Measurements from ENCODE around the gene RPL29.

GRCh38 chr3:51955893-51956770 lies 39.6 kb downstream of the RPL29 start:
- TF ChIP-seq, protein P1, sequence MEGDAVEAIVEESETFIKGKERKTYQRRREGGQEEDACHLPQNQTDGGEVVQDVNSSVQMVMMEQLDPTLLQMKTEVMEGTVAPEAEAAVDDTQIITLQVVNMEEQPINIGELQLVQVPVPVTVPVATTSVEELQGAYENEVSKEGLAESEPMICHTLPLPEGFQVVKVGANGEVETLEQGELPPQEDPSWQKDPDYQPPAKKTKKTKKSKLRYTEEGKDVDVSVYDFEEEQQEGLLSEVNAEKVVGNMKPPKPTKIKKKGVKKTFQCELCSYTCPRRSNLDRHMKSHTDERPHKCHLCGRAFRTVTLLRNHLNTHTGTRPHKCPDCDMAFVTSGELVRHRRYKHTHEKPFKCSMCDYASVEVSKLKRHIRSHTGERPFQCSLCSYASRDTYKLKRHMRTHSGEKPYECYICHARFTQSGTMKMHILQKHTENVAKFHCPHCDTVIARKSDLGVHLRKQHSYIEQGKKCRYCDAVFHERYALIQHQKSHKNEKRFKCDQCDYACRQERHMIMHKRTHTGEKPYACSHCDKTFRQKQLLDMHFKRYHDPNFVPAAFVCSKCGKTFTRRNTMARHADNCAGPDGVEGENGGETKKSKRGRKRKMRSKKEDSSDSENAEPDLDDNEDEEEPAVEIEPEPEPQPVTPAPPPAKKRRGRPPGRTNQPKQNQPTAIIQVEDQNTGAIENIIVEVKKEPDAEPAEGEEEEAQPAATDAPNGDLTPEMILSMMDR (IDR thresholded peaks at IDR 0.05) = no peak; the same call in 1 of the 2 replicates
- no peak for TF ChIP-seq ZFX (IDR thresholded peaks at IDR 0.05; ENCODE audit: borderline replicate concordance)

Data from 22Rv1 (cell line).